Stimulated activated CD8-positive, alpha-beta memory T cell treated with anti-CD3 and anti-CD28 coated beads, Interleukin-4, amount 100 ng/mL, for 24 hours (primary cell): ENCODE measurements around the gene ICE2.

Experiments
- DNase-seq: peaks from one replicate; pipeline ENCODE4 v3.0.0-alpha.2; 2020; ENCODE audit warnings: low read depth

ICE2 gene, protein sequence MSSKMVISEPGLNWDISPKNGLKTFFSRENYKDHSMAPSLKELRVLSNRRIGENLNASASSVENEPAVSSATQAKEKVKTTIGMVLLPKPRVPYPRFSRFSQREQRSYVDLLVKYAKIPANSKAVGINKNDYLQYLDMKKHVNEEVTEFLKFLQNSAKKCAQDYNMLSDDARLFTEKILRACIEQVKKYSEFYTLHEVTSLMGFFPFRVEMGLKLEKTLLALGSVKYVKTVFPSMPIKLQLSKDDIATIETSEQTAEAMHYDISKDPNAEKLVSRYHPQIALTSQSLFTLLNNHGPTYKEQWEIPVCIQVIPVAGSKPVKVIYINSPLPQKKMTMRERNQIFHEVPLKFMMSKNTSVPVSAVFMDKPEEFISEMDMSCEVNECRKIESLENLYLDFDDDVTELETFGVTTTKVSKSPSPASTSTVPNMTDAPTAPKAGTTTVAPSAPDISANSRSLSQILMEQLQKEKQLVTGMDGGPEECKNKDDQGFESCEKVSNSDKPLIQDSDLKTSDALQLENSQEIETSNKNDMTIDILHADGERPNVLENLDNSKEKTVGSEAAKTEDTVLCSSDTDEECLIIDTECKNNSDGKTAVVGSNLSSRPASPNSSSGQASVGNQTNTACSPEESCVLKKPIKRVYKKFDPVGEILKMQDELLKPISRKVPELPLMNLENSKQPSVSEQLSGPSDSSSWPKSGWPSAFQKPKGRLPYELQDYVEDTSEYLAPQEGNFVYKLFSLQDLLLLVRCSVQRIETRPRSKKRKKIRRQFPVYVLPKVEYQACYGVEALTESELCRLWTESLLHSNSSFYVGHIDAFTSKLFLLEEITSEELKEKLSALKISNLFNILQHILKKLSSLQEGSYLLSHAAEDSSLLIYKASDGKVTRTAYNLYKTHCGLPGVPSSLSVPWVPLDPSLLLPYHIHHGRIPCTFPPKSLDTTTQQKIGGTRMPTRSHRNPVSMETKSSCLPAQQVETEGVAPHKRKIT

DNA sequence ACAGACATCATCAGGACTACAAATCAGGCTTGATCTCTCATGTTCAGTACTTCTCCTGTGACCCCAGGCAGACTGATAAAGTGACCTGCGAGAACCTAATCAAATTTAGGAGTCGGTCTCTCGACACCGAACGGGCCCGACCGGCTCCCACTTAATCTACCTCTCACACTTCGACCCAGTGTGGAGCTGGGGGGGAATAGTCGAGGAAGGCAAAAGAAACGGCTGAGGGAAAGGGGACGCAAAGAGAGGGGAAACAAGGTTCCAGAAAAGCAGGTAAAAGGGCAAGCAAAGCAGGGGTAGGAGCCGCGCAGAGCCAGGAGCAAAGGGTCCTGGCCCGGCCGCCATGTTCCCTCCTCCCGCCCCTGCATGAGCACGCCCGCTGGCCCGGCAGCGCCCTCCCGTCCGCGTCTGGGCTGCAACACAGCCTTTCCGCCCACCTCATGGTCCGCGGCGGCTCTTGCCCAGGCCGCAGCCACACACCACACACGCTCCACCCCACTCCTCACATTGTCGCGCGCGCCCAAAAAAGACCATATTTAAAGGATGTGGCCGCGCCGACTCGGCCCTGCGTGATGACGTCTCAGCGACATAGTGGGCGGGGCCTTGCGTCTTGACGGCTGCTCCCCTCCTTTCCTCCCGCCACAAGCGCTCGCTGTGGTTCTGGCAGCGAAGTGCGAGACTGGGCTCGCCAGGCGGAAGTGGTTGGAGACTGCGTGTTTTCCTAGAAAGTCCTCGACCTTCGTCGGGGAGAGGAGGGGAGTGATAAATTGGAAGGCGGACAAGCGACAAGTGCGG, at the start of gene ICE2:
Gene ICE2 (minus strand): TSS at position 577 of the 795 bp plus-strand sequence. CDS start 1,165 bp downstream, outside the sequence.
- peak; percentile 97 for DNase-seq

DNA sequence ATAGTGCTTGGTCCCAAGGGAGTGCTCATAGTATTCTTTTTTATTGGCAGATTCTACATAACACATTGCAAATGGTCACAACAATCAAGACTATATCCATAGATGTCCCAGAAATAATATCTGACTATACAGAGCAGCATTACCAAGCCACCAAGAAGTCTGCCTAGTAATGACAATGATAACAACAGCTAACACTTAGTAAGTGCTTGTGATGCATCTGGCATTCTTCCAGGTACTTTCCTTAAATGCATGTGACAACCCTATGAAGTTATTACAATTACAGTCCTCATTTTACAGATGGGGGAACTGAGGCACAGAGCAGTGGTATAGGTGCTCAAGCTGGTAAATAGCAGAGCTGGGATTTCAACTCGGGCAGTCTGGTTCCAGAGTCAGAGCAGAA, 49.6 kb upstream of the ICE2 start:
- DNase-seq: no peak

- no peak for DNase-seq
Observed at GRCh38 chr15:60527456-60527855, 48.5 kb upstream of the ICE2 start.

GRCh38 chr15:60526127-60526616, 47.2 kb upstream of the ICE2 start:
- DNase-seq: no peak

DNA sequence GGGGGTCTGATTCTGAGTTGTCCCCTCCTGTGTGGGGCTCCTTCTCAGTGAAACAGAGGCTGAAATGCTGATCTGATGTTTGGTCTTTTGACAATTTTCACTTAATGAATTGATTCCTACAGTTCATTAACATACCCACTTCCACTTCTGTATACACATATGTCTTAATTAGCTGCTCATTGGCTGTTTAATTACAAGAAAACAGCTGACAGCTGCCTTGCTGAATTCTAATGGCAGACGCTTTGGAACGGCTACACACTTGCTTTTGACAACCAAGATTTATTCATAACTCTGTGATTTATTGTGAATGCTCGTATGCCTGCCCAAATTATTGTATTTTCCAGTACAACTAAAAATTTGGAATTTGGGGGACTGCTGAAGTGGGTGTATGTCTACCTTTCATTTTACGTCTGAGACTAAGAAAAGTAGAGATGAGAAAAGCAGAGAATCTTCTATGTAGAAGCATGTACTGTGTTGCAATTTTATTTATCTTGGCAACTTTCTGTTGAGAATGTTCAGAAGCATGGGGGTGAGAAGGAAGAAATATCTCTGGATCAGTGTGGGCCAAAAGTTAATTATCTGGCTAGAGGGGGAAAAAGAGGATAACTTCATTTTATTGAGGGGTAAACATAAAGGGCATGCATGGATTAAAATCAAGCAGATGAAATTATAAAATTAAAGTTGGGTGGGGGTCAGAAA, 46.5 kb upstream of the ICE2 start:
- no peak for DNase-seq

- no peak for DNase-seq
Observed at GRCh38 chr15:60523056-60523455, 44.1 kb upstream of the ICE2 start.

- peak; percentile 67 for DNase-seq
Observed at GRCh38 chr15:60520825-60521368, 42.0 kb upstream of the ICE2 start.

GRCh38 chr15:60520013-60520824, 41.3 kb upstream of the ICE2 start:
- DNase-seq: no peak

DNA sequence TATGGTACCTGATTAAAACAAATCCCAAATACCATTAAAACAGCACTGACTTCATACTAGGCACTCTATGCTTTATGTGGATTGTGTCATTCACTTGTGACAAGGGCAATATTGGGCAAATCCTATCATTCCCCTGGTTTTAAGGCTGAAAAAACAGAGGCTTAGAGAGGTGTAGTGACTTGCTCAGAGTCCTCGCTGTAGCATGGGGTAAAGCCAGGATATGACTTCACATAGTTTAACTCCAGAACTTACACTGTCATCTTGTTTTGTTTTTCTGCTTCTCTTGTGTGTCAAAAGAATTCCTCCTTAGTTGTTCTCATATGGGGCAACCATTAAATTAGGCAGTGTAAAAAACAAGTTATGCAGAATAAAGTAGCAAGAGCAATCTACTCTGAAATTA, 40.3 kb upstream of the ICE2 start:
- DNase-seq: no peak

DNA sequence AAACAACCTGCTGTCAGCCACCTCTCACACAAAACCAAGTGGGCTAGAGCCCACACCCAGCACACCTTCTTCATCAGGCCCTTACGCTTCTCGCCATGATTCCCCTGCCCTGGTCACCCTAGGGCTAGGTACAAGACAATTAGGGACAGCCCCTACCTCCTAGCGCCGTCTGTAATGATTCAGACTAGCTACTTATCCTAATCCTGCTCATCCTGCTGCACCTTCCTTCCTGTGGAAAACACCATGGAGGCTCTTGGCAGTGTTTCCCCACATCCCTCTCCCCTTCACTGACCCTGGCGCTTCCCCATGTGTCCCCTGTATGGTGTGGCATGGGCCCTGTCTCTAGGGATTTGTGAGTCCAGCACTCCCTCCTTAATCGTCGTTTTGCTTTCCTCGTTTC, 39.6 kb upstream of the ICE2 start:
- DNase-seq: no peak

- DNase-seq: no peak
Observed at GRCh38 chr15:60514261-60514881, 35.4 kb upstream of the ICE2 start.

DNA sequence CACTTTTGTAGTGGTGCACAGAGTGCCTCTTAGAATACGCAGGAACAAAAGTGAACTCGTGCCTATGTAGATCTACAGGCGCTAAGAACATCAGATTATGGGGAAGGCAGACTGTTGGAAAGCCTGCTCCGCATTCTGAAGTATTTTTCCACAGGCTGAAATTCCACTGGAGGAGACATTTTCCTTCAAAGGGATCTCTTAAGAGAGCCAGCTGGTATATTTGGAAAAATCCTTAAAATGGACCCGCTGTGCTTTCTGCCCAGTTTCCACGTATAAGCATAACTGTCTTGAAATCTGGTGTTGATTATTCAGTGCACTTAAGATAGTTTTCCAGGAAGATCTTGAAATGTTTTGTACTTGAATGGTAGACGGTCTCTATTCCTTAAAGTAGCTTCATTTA, 34.7 kb upstream of the ICE2 start:
- no peak for DNase-seq

GRCh38 chr15:60512937-60513336, 34.0 kb upstream of the ICE2 start:
- DNase-seq: no peak

- DNase-seq: peak; percentile 8
Observed at GRCh38 chr15:60511351-60512031, 32.5 kb upstream of the ICE2 start.

DNA sequence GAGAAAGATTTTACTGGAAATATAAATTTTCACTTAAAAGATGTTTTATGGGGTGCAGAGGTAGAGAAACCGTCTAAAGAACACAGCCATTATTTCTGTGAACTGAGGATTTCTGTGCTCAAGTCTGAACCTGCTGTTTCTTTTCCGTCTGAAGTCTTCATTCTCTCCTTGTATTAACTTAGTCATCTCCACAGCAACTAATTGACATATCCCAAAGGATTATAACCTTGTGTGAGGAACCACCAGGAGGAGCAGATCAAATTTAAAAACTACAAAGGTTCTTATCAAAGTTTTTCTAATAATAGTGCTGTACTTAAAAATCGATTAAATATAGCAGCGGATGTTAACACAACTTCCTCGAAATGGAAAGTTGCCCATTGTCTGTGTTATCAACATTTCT, 31.1 kb upstream of the ICE2 start:
- DNase-seq: no peak

DNA sequence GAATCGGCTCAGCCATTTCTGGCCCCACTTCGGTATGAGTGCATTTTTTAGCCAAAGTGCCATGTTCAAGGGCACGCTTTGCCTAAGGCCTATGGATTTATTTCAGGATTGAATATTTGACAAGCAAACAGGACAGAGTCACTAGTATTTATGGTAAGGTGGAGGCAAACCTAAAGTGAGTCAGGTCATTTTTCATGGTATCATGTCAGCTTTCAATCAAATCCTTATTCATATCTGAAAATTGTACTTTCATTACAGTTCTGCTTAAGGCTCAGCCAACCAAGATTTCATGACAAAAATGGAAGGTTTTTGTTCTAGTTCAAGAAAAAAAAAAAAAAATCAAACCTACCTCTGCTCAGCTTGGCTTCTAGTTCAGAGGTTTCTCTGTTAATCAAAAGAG, 30.5 kb upstream of the ICE2 start:
- no peak for DNase-seq

- no peak for DNase-seq
Observed at GRCh38 chr15:60508442-60508841, 29.5 kb upstream of the ICE2 start.

GRCh38 chr15:60507596-60508424, 28.9 kb upstream of the ICE2 start:
- DNase-seq: no peak
